CD4-positive, alpha-beta T cell treated with Interferon gamma for 1 hour (primary cell): ENCODE results near the gene NOL3.

Experiments used
- DNase-seq: peaks from one replicate; pipeline ENCODE4 v3.0.0-alpha.2; 2020

The NOL3 gene

GRCh38 chr16:67207249-67208091 is 37.1 kb downstream of the NOL3 start:
- DNase-seq: no peak

DNA sequence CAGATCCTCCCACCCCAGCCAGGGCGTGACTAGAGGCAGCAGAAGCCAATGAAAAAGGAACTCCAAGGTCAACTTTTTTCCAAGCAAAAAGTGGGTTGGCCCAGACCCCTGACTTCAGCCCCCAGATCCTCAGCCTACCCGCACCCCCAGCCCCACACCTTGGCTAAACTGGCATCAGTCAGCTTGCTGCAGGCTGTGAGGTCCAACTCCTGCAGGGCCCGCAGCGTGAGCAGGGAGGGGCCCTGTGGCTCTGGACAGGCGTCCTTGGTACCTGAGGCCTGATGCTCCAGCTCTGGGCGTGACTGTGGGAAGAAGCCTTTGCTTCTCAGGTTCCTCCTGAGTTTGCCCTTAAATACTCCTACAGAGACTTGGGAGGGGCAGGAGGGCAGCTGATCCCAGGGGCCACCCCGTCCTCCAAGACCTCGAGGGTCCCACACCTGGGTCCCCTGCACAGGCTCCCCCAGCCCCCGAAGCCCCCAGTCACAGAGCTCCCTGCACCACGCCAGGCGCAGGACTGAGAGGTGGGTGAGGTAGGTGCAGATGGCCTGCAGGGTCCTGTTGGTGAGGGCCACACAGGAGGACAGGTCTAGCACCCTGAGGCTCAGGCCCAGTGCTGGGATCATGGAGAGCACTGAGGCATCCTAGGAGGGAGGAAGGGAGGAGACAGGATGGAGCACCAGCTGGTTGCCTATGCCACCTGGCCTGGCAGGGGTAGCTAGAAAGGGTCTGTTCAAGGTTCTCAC is 38.0 kb downstream of the NOL3 start:
- DNase-seq: no peak

DNA sequence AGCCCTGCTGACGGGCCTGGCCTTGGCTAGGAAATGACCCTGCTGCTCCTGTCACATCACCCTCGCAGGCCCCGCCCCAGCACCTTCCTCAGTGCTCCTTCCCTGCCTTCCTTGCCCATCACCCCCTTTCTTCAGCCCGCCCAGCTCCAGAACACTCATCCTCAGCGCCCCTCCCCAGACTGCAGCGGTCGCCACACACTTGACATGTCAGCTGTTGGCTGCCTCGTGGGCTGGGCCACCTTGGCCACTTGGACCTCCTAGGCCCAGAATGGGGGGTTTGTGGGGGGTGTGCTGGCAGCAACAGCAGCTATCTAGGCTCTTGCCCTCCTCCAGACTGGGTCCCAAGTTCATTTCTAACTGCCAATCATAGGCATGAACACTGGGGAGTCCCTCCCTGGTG is 39.2 kb downstream of the NOL3 start:
- DNase-seq: no peak

DNA sequence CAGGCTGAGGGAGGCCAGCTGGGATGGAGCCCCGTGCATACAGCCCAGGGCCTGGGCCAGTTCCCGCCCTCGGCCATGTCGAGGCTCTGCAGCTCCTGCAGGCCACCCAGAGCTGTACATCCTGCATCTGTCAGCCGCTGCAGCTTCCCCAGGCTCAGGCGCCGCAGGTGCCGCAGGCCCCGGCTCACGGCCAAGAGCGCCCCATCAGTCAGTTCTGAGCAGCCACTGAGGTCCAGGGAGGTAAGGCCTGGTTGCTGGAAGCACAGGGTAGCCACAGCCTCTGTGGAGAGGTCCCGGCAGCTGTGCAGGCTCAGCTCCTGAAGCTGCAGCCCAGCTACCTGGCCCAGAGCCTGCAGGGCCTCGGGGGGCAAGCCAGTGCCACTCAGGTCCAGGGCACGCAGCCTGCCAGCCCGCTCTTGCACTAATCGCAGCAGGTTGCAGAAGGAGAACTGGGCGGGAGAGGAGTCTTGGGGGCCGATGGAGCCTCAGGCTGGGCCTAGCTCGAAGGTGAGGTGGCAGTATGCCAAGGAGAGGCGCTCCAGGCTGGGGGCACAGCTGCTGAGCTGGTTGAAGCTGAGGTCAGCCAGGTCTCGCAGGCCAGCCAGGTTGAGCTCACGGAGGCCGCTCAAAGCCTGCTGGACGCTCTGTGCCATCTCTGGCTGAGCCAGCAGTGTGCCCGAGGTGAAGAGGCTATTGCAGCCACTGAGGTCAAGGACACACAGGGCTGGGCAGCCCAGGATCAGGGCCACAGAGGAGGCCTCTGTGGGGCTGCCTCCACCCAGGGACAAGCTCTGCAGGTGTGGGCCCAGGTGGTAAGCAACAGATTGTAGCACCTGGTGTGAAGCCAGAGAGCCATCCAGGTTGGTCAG is 40.0 kb downstream of the NOL3 start:
- DNase-seq: no peak

- no peak for DNase-seq
Observed at GRCh38 chr16:67211674-67212073, 41.3 kb downstream of the NOL3 start.

GRCh38 chr16:67212766-67213165 is 42.4 kb downstream of the NOL3 start:
- no peak for DNase-seq

DNA sequence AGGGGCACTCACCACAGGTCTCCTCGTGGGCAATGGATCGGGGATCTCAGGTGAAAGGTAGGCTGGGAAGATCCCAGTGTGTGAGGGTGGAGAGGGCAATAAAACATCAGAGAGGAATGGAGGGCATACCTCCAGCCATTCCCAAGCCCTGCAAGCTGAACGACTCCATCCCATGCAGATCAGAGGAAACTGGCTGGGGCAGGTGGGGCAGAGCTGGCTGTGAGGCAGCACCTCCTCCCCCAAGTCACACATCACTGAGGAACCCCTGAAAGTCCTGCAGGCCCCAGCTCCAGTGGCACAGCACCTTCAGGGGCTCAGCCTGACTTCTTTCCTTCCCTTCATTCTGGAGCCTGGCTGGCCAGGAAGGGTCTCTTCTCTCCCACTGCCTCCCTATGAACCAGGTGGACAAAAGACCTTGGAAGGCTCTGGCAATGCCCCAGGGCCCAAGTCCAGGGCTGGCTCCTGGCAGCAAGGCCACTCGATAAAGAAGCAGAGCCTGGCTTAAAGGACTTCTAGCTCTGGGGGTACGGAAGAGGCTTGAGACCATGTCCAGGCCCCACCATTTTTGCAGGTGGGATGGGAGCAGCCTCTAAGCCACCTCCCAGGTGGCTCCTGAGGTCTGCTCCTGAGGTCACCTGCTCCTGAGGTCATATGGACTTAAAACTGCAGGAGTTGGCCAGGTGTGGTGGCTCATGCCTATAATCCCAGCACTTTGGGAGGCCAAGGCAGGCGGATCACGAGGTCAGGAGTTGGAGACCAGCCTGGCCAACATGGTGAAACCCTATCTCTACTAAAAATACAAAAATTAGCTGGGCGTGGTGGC is 43.1 kb downstream of the NOL3 start:
- DNase-seq: no peak

DNA sequence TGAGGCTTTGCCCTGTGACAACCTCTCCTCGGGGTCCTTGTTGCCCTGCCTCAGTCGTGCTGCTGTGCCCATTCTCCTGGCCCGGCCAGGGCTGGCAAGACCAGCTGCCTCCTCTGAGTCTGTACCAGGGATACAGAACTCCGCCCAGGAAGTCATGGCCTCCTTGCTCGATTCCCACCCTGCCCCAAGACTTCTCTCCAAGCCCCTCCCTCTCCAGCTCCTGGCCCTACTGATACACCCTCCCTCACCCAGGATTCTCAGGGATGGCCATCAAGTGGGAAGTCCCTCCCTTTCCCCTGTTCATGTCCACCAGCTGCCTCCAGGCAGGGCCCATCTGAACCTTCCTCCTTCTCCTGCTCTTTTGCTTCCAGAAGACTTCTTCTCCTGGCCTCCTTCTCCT is 45.4 kb downstream of the NOL3 start:
- DNase-seq: no peak

DNA sequence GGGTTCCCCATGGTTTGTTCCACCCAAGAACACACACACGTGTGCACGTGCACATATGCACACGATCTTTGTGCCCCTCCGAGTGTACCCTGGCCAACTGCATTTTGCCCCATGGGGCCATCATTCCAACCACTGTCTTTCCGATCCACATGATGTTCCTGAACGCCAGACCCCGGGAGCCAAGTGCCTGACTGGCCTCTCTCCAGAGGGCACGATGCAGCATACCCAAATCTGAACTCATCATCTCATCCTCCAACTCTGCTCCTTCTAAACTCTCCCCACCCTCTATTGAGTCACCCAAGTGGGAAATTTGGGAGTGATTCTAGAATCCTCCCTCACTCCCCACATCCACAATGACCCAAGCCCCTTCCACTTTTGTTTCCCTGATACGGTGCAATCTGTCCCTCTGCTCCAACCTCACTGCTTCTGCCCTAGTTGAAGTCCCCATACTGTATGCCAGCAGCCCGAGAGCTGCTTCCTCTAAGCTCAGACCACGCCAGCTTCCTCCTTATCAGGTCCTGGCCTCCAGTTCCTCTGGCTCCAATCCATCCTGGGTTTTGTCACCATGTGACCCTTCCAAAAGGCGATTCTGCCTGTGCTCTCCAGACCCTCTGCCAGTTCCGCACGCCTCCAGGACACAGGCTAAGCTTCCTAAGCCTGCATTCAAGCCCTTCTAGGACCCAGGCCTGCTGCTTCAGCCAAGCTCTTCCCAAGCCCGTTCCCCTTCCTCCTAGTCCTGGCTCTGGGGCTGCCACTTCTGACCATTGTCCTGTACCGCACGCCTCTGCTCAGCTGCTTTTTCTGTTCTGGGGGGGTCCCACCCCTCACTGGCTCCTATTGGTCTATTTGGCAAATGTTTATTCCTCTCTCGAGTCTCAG is 46.5 kb downstream of the NOL3 start:
- no peak for DNase-seq

DNA sequence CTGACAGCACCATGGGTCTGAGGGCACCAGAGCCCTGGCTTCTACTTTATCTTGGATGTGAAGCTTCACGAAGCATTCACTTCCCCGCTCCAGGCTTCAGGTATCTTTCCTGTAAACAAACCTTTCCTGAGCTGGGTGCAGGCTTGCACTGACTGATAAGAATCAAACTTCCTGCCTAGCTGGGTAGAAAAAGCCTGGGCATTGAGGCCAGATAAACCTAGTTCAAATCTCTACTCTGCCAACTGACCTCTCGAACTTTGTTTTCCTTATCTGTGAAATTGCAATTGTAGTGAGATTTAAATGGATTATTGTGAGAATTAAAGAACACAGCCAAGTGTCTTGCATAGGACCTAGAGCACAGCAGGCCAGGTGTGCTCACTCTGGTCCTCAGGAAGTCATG is 53.7 kb downstream of the NOL3 start:
- no peak for DNase-seq
